ENCODE measurements around the gene STK25. TPM values are rescaled to one million over a fixed set of nuclear protein-coding genes. Genes with fewer than 3 reads are reported as not detected.

Gene STK25
- total RNA-seq, result 202 and 284 TPM in 2 replicates

GRCh38 chr2:241508240-241509154 lies at the start of gene STK25:
Gene STK25 (minus strand): TSS chr2:241508584. CDS start chr2:241508035, 549 bp downstream.

Other genes with a start within 250 kb of the STK25 start
- gene HDLBP, start 192.9 kb downstream of the STK25 start, total RNA-seq, result 1,094 and 1,709 TPM in 2 replicates
- gene SEPTIN2, start 192.7 kb downstream of the STK25 start, total RNA-seq, result 435 and 523 TPM in 2 replicates
- gene FARP2, start 152.3 kb downstream of the STK25 start, total RNA-seq, result 39.0 and 46.6 TPM in 2 replicates
- 17.2 and 31.4 TPM in 2 replicates for gene BOK, start 50.2 kb upstream of the STK25 start, total RNA-seq
- 34.6 and 54.3 TPM in 2 replicates for gene THAP4, start 128.6 kb upstream of the STK25 start, total RNA-seq
- gene ATG4B, start 129.1 kb upstream of the STK25 start, total RNA-seq, result 67.6 and 70.0 TPM in 2 replicates
- gene DTYMK, start 178.2 kb upstream of the STK25 start, total RNA-seq, result 22.0 and 70.8 TPM in 2 replicates
- gene ING5, start 193.5 kb upstream of the STK25 start, total RNA-seq, result 20.1 and 31.8 TPM in 2 replicates
- gene D2HGDH, start 226.0 kb upstream of the STK25 start, total RNA-seq, result 21.1 and 31.8 TPM in 2 replicates

All from smooth muscle cell of trachea (primary cell).